ENCODE measurements around the gene TMEM9.

Gene TMEM9

GRCh38 chr1:201126463-201126831 is 27.8 kb downstream of the TMEM9 start:
- no peak for DNase-seq

- DNase-seq: no peak
These were observed 28.5 kb downstream of the TMEM9 start for GRCh38 chr1:201125800-201126199.

GRCh38 chr1:201125019-201125418 is 29.3 kb downstream of the TMEM9 start:
- DNase-seq: no peak

GRCh38 chr1:201123866-201124265 is 30.4 kb downstream of the TMEM9 start:
- no peak for DNase-seq

GRCh38 chr1:201122321-201122957 is 31.8 kb downstream of the TMEM9 start:
- no peak for DNase-seq

- no peak for DNase-seq
These were observed 34.8 kb downstream of the TMEM9 start for GRCh38 chr1:201119206-201120197.

- DNase-seq: no peak
These were observed 38.2 kb downstream of the TMEM9 start for GRCh38 chr1:201116091-201116490.

- DNase-seq: no peak
These were observed 38.8 kb downstream of the TMEM9 start for GRCh38 chr1:201115390-201115937.

- DNase-seq: peak; percentile 51
These were observed 39.8 kb downstream of the TMEM9 start for GRCh38 chr1:201114245-201115131.

GRCh38 chr1:201113451-201114244 is 40.6 kb downstream of the TMEM9 start:
- no peak for DNase-seq

GRCh38 chr1:201112926-201113325 is 41.3 kb downstream of the TMEM9 start:
- DNase-seq: no peak

GRCh38 chr1:201112173-201112731 is 42.0 kb downstream of the TMEM9 start, which contains the start of gene CACNA1S:
TSS of gene CACNA1S (minus strand) at chr1:201112426. CDS start at chr1:201112339, 87 bp downstream.
- no peak for DNase-seq

- DNase-seq: no peak
These were observed 42.6 kb downstream of the TMEM9 start for GRCh38 chr1:201111672-201112071.

- DNase-seq: no peak
These were observed 43.1 kb downstream of the TMEM9 start for GRCh38 chr1:201111156-201111555.

- no peak for DNase-seq
These were observed 43.7 kb downstream of the TMEM9 start for GRCh38 chr1:201110616-201111015.

- no peak for DNase-seq
These were observed 44.1 kb downstream of the TMEM9 start for GRCh38 chr1:201110138-201110537.

GRCh38 chr1:201109651-201110050 is 44.6 kb downstream of the TMEM9 start:
- no peak for DNase-seq

- no peak for DNase-seq
These were observed 45.7 kb downstream of the TMEM9 start for GRCh38 chr1:201108614-201109013.

- DNase-seq: no peak
These were observed 48.6 kb downstream of the TMEM9 start for GRCh38 chr1:201105688-201106087.

GRCh38 chr1:201104141-201104540 is 50.1 kb downstream of the TMEM9 start:
- no peak for DNase-seq

GRCh38 chr1:201103666-201104065 is 50.6 kb downstream of the TMEM9 start:
- DNase-seq: no peak

Measured in NCI-H524 treated with DMSO at 0.1 percent for 48 hours (cell line).